ENCODE measurements around the gene LINC01488. TPM values are rescaled to one million over a fixed set of nuclear protein-coding genes. Genes with fewer than 3 reads are reported as not detected.
A peak's percentile ranks its signal among the peaks of the same experiment; 100 is the strongest.

The LINC01488 gene
- total RNA-seq, 1 experiment from 2014 or later: not detected

DNA sequence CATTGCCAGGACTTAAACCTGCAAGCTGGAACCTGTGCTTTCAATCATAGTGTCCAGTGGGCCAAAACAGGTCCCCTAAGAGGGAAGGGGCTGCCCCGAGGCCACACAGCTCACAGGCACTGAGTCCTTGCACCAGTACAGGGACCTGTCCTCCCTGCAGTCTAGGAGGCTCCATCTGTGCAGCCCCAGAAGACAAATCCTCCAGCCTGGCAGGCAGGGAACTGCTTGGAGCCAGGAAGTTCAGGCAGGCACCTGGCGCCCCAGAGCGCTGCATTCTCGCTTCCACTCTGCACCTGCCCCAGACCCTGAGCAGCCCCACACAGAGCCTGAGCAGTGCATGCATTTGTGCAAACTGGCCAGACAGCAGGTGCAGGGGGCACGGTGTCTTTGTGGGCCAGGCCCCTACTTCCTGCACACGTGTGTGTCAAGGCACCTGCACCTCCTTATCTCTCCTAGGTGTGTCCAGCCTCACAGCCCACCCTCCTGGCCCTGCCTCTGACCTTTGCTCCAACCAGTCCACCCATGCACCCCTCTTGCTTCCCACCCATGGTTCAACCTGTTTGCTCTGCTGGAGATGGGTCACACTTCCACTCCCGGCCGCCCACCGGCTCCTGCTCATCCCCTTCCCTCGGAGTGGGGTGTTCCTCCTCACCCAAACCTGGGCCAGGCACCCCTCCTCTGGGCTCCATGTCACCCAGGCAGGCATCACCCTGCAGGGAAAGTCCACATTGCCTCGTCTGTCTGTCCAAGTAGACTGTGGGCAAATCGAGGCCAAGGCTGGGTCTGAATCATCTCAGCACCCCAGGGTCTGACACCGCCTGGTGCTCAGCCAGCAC is 19.0 kb downstream of the LINC01488 start:
- no peak overlapping the region for H3K4me3 ChIP-seq (ENCODE audit: low read depth, low read length)
- Mint-ChIP-seq H3K4me1 (ENCODE audit: low read depth, unreplicated experiment) (peaks cover 48% of the 10 kb centered on the region), H3K27ac (ENCODE audit: unreplicated experiment) (no peak overlapping the region), H3K4me3 (ENCODE audit: unreplicated experiment) (no peak overlapping the region), H3K36me3 (ENCODE audit: insufficient read depth, unreplicated experiment) (no peaks in the 10 kb centered on the region), H3K9me3 (ENCODE audit: unreplicated experiment) (peaks cover 9% of the 10 kb centered on the region), H3K27me3 (ENCODE audit: insufficient read depth, unreplicated experiment) (no peaks in the 10 kb centered on the region)
- no peaks in the 10 kb centered on the region for H3K27me3 ChIP-seq (replicated peaks; ENCODE audit: control insufficient read depth, insufficient read depth, low read length)
- no TSS peak for BruUV-seq (replicated peaks)
- CTCF ChIA-PET: no interaction called here
- H3K36me3 ChIP-seq (ENCODE audit: control insufficient read depth, insufficient read depth, low read length): no peaks in the 10 kb centered on the region
- H3K9me3 ChIP-seq: no peaks in the 10 kb centered on the region
- POLR2A ChIA-PET: no interaction called here
- intact Hi-C loops (cut with micrococcal nuclease; ENCODE audit: unreplicated experiment): no loop called here
- TF ChIP-seq, protein P1, sequence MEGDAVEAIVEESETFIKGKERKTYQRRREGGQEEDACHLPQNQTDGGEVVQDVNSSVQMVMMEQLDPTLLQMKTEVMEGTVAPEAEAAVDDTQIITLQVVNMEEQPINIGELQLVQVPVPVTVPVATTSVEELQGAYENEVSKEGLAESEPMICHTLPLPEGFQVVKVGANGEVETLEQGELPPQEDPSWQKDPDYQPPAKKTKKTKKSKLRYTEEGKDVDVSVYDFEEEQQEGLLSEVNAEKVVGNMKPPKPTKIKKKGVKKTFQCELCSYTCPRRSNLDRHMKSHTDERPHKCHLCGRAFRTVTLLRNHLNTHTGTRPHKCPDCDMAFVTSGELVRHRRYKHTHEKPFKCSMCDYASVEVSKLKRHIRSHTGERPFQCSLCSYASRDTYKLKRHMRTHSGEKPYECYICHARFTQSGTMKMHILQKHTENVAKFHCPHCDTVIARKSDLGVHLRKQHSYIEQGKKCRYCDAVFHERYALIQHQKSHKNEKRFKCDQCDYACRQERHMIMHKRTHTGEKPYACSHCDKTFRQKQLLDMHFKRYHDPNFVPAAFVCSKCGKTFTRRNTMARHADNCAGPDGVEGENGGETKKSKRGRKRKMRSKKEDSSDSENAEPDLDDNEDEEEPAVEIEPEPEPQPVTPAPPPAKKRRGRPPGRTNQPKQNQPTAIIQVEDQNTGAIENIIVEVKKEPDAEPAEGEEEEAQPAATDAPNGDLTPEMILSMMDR (IDR thresholded peaks at IDR 0.05; ENCODE audit: insufficient read depth in 1 of 2, low read depth in 1 of 2, low read length in 1 of 2, severe bottlenecking in 1 of 2, unreplicated experiment in 1 of 2): no peak
- DNase-seq: no peak
- H3K4me1 ChIP-seq: peaks cover 40% of the 10 kb centered on the region

DNA sequence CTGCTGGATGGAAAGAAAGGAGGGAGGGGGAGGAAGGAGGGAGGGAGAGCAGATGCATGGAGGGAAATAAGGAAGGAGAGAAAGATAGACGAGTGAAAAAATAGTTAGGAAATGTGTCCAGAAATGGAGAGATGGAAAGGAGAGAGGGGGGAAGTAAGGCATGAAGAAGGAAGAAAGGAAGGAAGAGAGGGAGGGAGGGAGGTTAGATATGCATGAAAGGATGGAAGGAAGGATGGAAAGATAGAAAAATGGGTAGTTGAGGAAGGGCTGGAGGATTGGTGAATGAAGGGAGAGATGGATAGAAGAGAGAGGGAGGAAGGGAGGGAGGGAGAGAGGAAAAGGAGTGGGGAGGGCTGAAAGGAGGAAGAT is 19.6 kb downstream of the LINC01488 start:
- Histone ChIP-seq H3K9me3 (no peaks in the 10 kb centered on the region), H3K4me1 (peaks cover 34% of the 10 kb centered on the region), H3K4me3 (ENCODE audit: low read depth, low read length) (no peak overlapping the region), H3K27me3 (replicated peaks; ENCODE audit: control insufficient read depth, insufficient read depth, low read length) (no peaks in the 10 kb centered on the region), H3K36me3 (ENCODE audit: control insufficient read depth, insufficient read depth, low read length) (no peaks in the 10 kb centered on the region)
- Mint-ChIP-seq H3K36me3 (ENCODE audit: insufficient read depth, unreplicated experiment) (no peaks in the 10 kb centered on the region), H3K4me1 (ENCODE audit: low read depth, unreplicated experiment) (peaks cover 43% of the 10 kb centered on the region), H3K9me3 (ENCODE audit: unreplicated experiment) (peaks cover 9% of the 10 kb centered on the region), H3K27me3 (ENCODE audit: insufficient read depth, unreplicated experiment) (no peaks in the 10 kb centered on the region), H3K27ac (ENCODE audit: unreplicated experiment) (no peak overlapping the region), H3K4me3 (ENCODE audit: unreplicated experiment) (no peak overlapping the region)
- ChIA-PET POLR2A (no interaction called here), CTCF (no interaction called here)
- TF ChIP-seq, protein P1 (IDR thresholded peaks at IDR 0.05; ENCODE audit: insufficient read depth in 1 of 2, low read depth in 1 of 2, low read length in 1 of 2, severe bottlenecking in 1 of 2, unreplicated experiment in 1 of 2): no peak
- DNase-seq: no peak
- intact Hi-C loops (cut with micrococcal nuclease; ENCODE audit: unreplicated experiment): no loop called here
- no TSS peak for BruUV-seq (replicated peaks)

GRCh38 chr11:69501891-69502860 is 20.7 kb downstream of the LINC01488 start:
- Mint-ChIP-seq H3K4me1 (ENCODE audit: low read depth, unreplicated experiment) (peaks cover 32% of the 10 kb centered on the region), H3K27me3 (ENCODE audit: insufficient read depth, unreplicated experiment) (no peaks in the 10 kb centered on the region), H3K9me3 (ENCODE audit: unreplicated experiment) (peaks cover 9% of the 10 kb centered on the region), H3K36me3 (ENCODE audit: insufficient read depth, unreplicated experiment) (no peaks in the 10 kb centered on the region), H3K4me3 (ENCODE audit: unreplicated experiment) (no peak overlapping the region), H3K27ac (ENCODE audit: unreplicated experiment) (no peak overlapping the region)
- no TSS peak for BruUV-seq (replicated peaks)
- CTCF ChIA-PET: no interaction called here
- POLR2A ChIA-PET: no interaction called here
- Histone ChIP-seq H3K4me1 (peaks cover 26% of the 10 kb centered on the region), H3K9me3 (no peaks in the 10 kb centered on the region), H3K36me3 (ENCODE audit: control insufficient read depth, insufficient read depth, low read length) (no peaks in the 10 kb centered on the region), H3K4me3 (ENCODE audit: low read depth, low read length) (no peak overlapping the region), H3K27me3 (replicated peaks; ENCODE audit: control insufficient read depth, insufficient read depth, low read length) (no peaks in the 10 kb centered on the region)
- intact Hi-C loops (cut with micrococcal nuclease; ENCODE audit: unreplicated experiment): no loop called here
- peak in 1 of 2 experiments; percentile 41 for DNase-seq
- TF ChIP-seq, protein P1 (IDR thresholded peaks at IDR 0.05; ENCODE audit: insufficient read depth in 1 of 2, low read depth in 1 of 2, low read length in 1 of 2, severe bottlenecking in 1 of 2, unreplicated experiment in 1 of 2): no peak
